ENCODE data around the gene CARMIL1.

CARMIL1 gene

GRCh38 chr6:25490018-25490801 is 211.0 kb downstream of the CARMIL1 start:
- in situ Hi-C loops (cut with HindIII; ENCODE audit: low sequenced_read_pairs), result no loop called here
- peak; percentile 86 for DNase-seq (ENCODE audit: low read depth, low spot score)
- TF ChIP-seq CTCF (IDR thresholded peaks at IDR 0.05; ENCODE audit: low read depth, low read length), result peak; percentile 89
- H3K4me3 ChIP-seq (ENCODE audit: low read depth, low read length), result no peak overlapping the region

GRCh38 chr6:25492951-25493350 is 213.8 kb downstream of the CARMIL1 start:
- TF ChIP-seq CTCF (IDR thresholded peaks at IDR 0.05; ENCODE audit: low read depth, low read length), result no peak
- no peak for DNase-seq (ENCODE audit: low read depth, low spot score)
- H3K4me3 ChIP-seq (ENCODE audit: low read depth, low read length), result no peak overlapping the region
- in situ Hi-C loops (cut with HindIII; ENCODE audit: low sequenced_read_pairs), result no loop called here

DNA sequence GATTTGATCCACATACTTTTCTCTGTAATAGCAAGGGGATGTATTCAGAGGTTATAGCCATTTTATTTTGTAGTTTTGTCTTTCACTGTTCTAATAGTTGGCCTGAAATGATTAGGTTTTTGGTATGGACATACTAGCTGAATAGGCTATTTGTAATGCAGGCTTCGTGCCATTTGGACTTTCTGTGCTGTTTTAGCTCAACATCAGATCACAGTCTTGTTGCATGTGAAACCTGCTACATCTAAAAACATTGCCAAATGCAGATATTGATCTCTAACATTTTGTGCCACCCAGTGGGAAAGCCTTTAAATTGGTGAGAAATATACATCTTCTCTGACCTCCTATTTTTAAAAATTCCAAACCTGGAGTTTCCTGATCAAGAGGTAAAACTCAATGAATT is 215.3 kb downstream of the CARMIL1 start:
- no peak for DNase-seq (ENCODE audit: low read depth, low spot score)
- in situ Hi-C loops (cut with HindIII; ENCODE audit: low sequenced_read_pairs), result no loop called here
- H3K4me3 ChIP-seq (ENCODE audit: low read depth, low read length), result no peak overlapping the region
- TF ChIP-seq CTCF (IDR thresholded peaks at IDR 0.05; ENCODE audit: low read depth, low read length), result no peak

DNA sequence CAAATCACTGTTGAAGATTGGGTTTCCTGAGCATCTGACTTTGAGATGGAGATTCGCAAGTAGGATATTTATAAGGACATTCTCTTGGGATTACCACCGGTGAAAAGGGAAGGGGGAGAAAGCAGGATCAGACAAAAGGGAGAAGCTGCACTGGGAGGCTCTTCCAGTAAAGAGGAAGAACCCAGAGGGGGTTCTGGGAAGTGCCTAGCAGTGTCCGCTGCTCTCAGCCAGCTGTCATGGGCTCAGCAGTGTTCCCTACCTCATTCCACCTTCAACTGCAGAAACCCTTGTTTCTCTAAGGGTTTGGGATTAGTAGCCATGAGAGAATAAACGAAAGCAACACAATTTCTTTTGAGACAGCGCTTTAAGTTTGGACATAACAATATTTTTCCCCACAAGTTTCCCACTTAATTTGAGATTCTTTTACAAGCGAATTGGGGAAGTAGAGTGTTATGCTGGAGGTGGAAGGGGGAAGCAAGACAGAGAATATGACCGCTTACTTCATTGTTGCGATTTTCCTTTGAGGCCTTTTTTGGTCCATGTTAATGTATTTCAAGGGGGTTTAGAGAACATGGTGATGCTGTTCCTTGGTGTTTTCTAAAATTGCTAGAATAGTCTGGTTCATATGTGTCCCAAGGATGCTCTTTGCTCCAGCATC is 218.3 kb downstream of the CARMIL1 start:
- TF ChIP-seq CTCF (IDR thresholded peaks at IDR 0.05; ENCODE audit: low read depth, low read length), result no peak
- H3K4me3 ChIP-seq (ENCODE audit: low read depth, low read length), result no peak overlapping the region
- no peak for DNase-seq (ENCODE audit: low read depth, low spot score)
- in situ Hi-C loops (cut with HindIII; ENCODE audit: low sequenced_read_pairs), result no loop called here

DNA sequence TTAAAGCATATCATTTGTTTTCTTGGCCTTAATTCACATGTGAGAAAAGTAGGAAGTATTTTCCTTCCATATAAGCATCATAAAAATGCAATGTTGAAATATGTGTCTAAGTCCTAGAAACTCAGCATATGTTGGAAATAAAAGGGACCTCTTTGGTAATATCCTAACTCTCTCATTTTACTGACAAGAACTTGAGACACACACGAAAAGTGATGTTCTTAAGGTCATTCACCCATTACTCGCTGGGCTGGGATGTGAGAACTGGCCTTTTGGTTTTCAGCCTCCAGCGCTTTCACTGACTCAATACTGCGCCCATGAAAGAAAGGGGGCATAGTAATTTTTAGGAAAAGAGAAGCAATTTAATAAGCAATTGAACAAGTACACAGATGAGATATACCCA is 219.3 kb downstream of the CARMIL1 start:
- no peak overlapping the region for H3K4me3 ChIP-seq (ENCODE audit: low read depth, low read length)
- no peak for TF ChIP-seq CTCF (IDR thresholded peaks at IDR 0.05; ENCODE audit: low read depth, low read length)
- in situ Hi-C loops (cut with HindIII; ENCODE audit: low sequenced_read_pairs), result no loop called here
- no peak for DNase-seq (ENCODE audit: low read depth, low spot score)

DNA sequence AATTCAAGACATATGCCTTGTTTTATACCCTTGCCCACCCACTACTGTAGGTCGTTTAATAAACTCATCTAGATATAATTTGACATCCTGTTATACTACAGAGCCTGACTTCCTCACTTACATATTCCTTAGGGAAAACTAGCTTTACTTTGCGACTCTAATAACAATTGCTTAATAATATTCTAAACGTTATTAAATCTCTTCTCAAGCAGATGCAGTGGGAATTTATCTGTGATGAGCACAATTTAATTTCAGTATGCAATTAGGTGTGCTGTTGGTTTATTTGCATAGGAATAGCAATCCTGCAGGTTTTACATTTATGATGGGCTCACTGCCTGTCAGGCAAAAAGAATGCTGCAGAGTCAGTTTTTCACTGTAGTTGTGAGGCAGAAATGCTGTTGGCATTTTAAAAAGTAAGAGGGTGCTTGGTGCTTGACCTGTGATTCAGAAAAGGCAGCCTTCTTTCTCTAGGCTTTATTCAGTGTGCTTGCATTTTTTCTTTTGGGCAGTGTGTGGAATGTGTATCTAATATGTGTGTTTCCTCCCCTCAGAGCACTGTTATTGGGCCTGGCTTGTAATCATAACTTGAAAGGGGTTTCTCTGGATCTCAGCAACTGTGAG is 220.6 kb downstream of the CARMIL1 start:
- in situ Hi-C loops (cut with HindIII; ENCODE audit: low sequenced_read_pairs), result no loop called here
- TF ChIP-seq CTCF (IDR thresholded peaks at IDR 0.05; ENCODE audit: low read depth, low read length), result no peak
- DNase-seq (ENCODE audit: low read depth, low spot score), result peak; percentile 58
- H3K4me3 ChIP-seq (ENCODE audit: low read depth, low read length), result no peak overlapping the region

Data from astrocyte of the spinal cord (primary cell).